ENCODE results near the gene SLFN12. TPM values are rescaled to one million over a fixed set of nuclear protein-coding genes. Genes with fewer than 3 reads are reported as not detected.
A peak's percentile ranks its signal among the peaks of the same experiment; 100 is the strongest.

The SLFN12 gene
- 10 to 100 TPM; 11.6 to 20.1 (median 15.9) TPM for total RNA-seq

- peaks cover 0 to 33% (median 15%) of the 10 kb centered on the region in 4 donors for H3K4me1 ChIP-seq
- 7 to 8% methylated on average over 22 of the region's 22 CpGs for WGBS, 2 donors
- H3K27ac ChIP-seq: peak within 1 kb of the TSS; percentile 76 to 92 (median 90)
- TF ChIP-seq POLR2A (IDR thresholded peaks at IDR 0.05) (peak; percentile 21 to 60), EP300 (IDR thresholded peaks at IDR 0.05) (peak; percentile 9 to 67)
- TF ChIP-seq, protein P1, sequence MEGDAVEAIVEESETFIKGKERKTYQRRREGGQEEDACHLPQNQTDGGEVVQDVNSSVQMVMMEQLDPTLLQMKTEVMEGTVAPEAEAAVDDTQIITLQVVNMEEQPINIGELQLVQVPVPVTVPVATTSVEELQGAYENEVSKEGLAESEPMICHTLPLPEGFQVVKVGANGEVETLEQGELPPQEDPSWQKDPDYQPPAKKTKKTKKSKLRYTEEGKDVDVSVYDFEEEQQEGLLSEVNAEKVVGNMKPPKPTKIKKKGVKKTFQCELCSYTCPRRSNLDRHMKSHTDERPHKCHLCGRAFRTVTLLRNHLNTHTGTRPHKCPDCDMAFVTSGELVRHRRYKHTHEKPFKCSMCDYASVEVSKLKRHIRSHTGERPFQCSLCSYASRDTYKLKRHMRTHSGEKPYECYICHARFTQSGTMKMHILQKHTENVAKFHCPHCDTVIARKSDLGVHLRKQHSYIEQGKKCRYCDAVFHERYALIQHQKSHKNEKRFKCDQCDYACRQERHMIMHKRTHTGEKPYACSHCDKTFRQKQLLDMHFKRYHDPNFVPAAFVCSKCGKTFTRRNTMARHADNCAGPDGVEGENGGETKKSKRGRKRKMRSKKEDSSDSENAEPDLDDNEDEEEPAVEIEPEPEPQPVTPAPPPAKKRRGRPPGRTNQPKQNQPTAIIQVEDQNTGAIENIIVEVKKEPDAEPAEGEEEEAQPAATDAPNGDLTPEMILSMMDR (IDR thresholded peaks at IDR 0.05): peak in 1 of 5 experiments; percentile 1
- H3K36me3 ChIP-seq: peaks cover 0 to 6% (median 0%) of the 10 kb centered on the region in 3 donors
- peak in 1 of 2 donors; percentile 64 for DNase-seq (ENCODE audit: low spot score in 2 of 2)
- H3K4me3 ChIP-seq: peak within 1 kb of the TSS; percentile 56 to 66 (median 60)
- H3K9me3 ChIP-seq: no peaks in the 10 kb centered on the region
- no peaks in the 10 kb centered on the region for H3K27me3 ChIP-seq
Measured at GRCh38 chr17:35432176-35433074, at the start of gene SLFN12. TSS of gene SLFN12 (minus strand) at chr17:35432500. CDS start at chr17:35423028, 9,472 bp downstream.

DNA sequence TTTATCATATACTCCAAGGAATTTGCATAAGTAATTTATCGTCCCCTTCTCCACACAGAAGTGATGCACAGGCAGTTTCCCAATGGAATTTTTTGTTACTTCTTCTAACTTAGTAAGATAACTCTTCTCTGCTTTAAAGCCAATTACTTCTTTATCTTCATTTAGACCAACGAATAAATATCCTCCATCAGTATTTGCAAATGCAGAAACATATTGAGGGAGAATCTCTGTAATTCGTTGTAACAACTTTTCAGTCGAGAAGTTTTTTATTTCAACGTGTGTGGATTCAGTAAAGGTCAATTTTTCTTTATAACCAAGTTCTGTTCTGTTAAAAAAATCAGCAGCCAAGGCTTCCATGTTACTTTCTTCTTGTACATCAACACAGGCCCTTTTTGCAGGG is 47.0 kb upstream of the SLFN12 start:
- H3K27ac ChIP-seq: no peak overlapping the region
- H3K36me3 ChIP-seq: no peaks in the 10 kb centered on the region
- peaks cover 0 to 7% (median 0%) of the 10 kb centered on the region in 4 donors for H3K9me3 ChIP-seq
- TF ChIP-seq, protein P1 (IDR thresholded peaks at IDR 0.05): no peak
- TF ChIP-seq POLR2A (IDR thresholded peaks at IDR 0.05) (no peak), EP300 (IDR thresholded peaks at IDR 0.05) (no peak)
- no peaks in the 10 kb centered on the region for H3K4me1 ChIP-seq
- H3K27me3 ChIP-seq: peaks cover 0 to 18% of the 10 kb centered on the region in 2 donors
- 62 to 68% methylated on average over 5 of the region's 5 CpGs for WGBS, 2 donors
- H3K4me3 ChIP-seq: no peak overlapping the region
- no peak for DNase-seq (ENCODE audit: low spot score in 2 of 2)

DNA sequence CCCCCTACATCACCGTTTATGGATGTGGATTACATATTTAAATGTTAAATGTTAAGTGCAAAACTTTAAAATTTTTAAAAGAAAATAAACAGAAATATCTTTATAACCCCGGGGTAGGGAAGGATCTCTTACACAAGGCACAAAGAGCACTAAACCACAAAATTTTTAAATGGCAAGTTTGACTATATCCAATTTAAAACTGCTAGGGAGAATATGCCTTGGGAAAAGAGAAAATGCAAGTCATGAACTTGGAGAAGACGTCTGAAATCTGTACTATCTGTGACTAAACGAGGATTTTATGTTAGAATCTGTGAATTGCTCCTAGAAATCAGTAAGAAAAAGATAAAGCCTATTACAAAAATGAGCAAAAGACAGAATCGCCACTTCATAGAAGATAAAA is 44.9 kb upstream of the SLFN12 start:
- TF ChIP-seq EP300 (IDR thresholded peaks at IDR 0.05): no peak
- TF ChIP-seq, protein P1 (IDR thresholded peaks at IDR 0.05): no peak
- TF ChIP-seq POLR2A (IDR thresholded peaks at IDR 0.05): no peak
- H3K27ac ChIP-seq: no peak overlapping the region
- no peak overlapping the region for H3K4me3 ChIP-seq
- no peaks in the 10 kb centered on the region for H3K36me3 ChIP-seq
- H3K4me1 ChIP-seq: no peaks in the 10 kb centered on the region
- no peak for DNase-seq (ENCODE audit: low spot score in 2 of 2)
- 70 to 76% methylated on average over 5 of the region's 5 CpGs for WGBS, 2 donors
- H3K27me3 ChIP-seq: peaks cover 0 to 18% of the 10 kb centered on the region in 2 donors
- peaks cover 0 to 2% (median 0%) of the 10 kb centered on the region in 4 donors for H3K9me3 ChIP-seq

DNA sequence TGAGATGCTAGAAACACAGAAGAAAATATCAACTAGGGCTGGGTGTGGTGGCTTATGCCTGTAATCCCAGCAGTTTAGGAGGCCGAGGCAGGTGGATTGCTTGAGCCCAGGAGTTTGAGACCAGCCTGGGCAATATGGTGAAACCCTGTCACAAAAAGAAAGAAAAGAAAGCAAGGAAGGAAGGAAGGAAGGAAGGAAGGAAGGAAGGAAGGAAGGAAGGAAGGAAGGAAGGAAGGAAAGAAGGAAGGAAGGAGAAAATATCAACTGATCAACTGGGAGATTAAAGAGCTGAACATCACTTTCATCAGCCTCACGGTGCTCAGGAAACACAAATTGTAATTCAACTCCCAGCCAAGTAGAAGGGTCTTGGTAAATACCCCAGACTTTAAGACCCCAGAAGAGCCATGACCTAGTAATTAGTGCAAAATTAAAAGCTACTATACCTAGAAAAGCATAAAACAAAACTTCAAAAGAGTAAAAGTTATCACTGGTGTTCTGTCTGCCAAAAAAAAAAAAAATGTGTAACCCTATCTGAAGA is 44.1 kb upstream of the SLFN12 start:
- Histone ChIP-seq H3K27me3 (peaks cover 0 to 18% of the 10 kb centered on the region in 2 donors), H3K36me3 (no peaks in the 10 kb centered on the region), H3K4me3 (no peak overlapping the region), H3K9me3 (no peaks in the 10 kb centered on the region), H3K4me1 (no peaks in the 10 kb centered on the region), H3K27ac (no peak overlapping the region)
- DNase-seq (ENCODE audit: low spot score in 2 of 2): no peak
- 74 to 78% methylated on average over 2 of the region's 2 CpGs for WGBS, 2 donors
- TF ChIP-seq, protein P1 (IDR thresholded peaks at IDR 0.05): no peak
- TF ChIP-seq EP300 (IDR thresholded peaks at IDR 0.05): no peak
- no peak for TF ChIP-seq POLR2A (IDR thresholded peaks at IDR 0.05)

- Histone ChIP-seq H3K4me1 (no peaks in the 10 kb centered on the region), H3K9me3 (no peaks in the 10 kb centered on the region), H3K4me3 (no peak overlapping the region), H3K27ac (no peak overlapping the region), H3K36me3 (no peaks in the 10 kb centered on the region), H3K27me3 (peaks cover 0 to 4% of the 10 kb centered on the region in 2 donors)
- TF ChIP-seq POLR2A (IDR thresholded peaks at IDR 0.05) (no peak), EP300 (IDR thresholded peaks at IDR 0.05) (no peak)
- TF ChIP-seq, protein P1 (IDR thresholded peaks at IDR 0.05): no peak
- WGBS, 2 donors: 79 to 83% methylated on average over 4 of the region's 4 CpGs
- DNase-seq (ENCODE audit: low spot score in 2 of 2): no peak
Measured at GRCh38 chr17:35468475-35468874, 36.2 kb upstream of the SLFN12 start.
